SK-N-SH treated with all-trans-retinoic acid at 6 μM for 48 hours (cell line): ENCODE measurements around the gene APOO.
"Not testable (repeated sequence)": the region's sequence is repeated elsewhere in the genome, so short reads cannot be mapped to it uniquely, and the experiment has no call there.

Experiments used
- ATAC-seq: fragments of 200-7000 bp; cut with Tn5 transposase; 3 replicates; pipeline ENCODE4 v1.9.1; 2020; ENCODE audit warnings: mild to moderate bottlenecking, moderate library complexity
- ARNTL ChIP-seq: fragments of 450-650 bp; formaldehyde crosslinking; IDR thresholded peaks from 2 replicates; pipeline ENCODE4 v1.5.0; 2020; ENCODE audit warnings: low read depth, mild to moderate bottlenecking, moderate library complexity, borderline replicate concordance
- BACH2 ChIP-seq: fragments of 250-450 bp; sonication (Bioruptor Pico); IDR thresholded peaks from 2 replicates; pipeline ENCODE4 v1.9.0; 2021; ENCODE audit warnings: mild to moderate bottlenecking, borderline replicate concordance
- CREB5 ChIP-seq: fragments of 250-450 bp; sonication (Bioruptor Pico); IDR thresholded peaks from 2 replicates; pipeline ENCODE4 v1.5.1; 2020; ENCODE audit warnings: low read depth, mild to moderate bottlenecking, moderate library complexity
- CSDC2 ChIP-seq: fragments of 250-450 bp; sonication (Bioruptor Pico); IDR thresholded peaks from 2 replicates; pipeline ENCODE4 v1.5.0; 2020; ENCODE audit warnings: mild to moderate bottlenecking, moderate library complexity
- CSRNP3 ChIP-seq: fragments of 250-450 bp; sonication (Bioruptor Pico); IDR thresholded peaks from 2 replicates; pipeline ENCODE4 v1.5.1; 2021; ENCODE audit warnings: mild to moderate bottlenecking, moderate library complexity
- ESRRG ChIP-seq: fragments of 250-450 bp; sonication (Bioruptor Pico); IDR thresholded peaks from 2 replicates; pipeline ENCODE4 v1.6.1; 2021; ENCODE audit warnings: mild to moderate bottlenecking
- GLIS3 ChIP-seq: fragments of 250-450 bp; sonication (Bioruptor Pico); IDR thresholded peaks from 2 replicates; pipeline ENCODE4 v1.5.0; 2020; ENCODE audit warnings: mild to moderate bottlenecking, moderate library complexity
- ISL1 ChIP-seq: fragments of 250-450 bp; sonication (Bioruptor Pico); IDR thresholded peaks from 2 replicates; pipeline ENCODE4 v2.1.2; 2022; ENCODE audit warnings: mild to moderate bottlenecking, moderate library complexity
- OSR1 ChIP-seq: fragments of 250-450 bp; sonication (Bioruptor Pico); IDR thresholded peaks from 2 replicates; pipeline ENCODE4 v1.8.0; 2022; ENCODE audit warnings: moderate library complexity, mild to moderate bottlenecking, inconsistent platforms
- POU6F1 ChIP-seq: fragments of 250-450 bp; sonication (Bioruptor Pico); IDR thresholded peaks from 2 replicates; pipeline ENCODE4 v1.8.0; 2021; ENCODE audit warnings: low read depth, mild to moderate bottlenecking, moderate library complexity, borderline replicate concordance
- PPARA ChIP-seq: fragments of 250-450 bp; sonication (Bioruptor Pico); IDR thresholded peaks from 2 replicates; pipeline ENCODE4 v1.5.0; 2020; ENCODE audit warnings: mild to moderate bottlenecking, borderline replicate concordance
- RARB ChIP-seq: fragments of 250-450 bp; sonication (Bioruptor Pico); IDR thresholded peaks from 2 replicates; pipeline ENCODE4 v1.8.0; 2021; ENCODE audit warnings: mild to moderate bottlenecking, moderate library complexity
- SNAI2 ChIP-seq: fragments of 250-450 bp; sonication (Bioruptor Pico); IDR thresholded peaks from 2 replicates; pipeline ENCODE4 v1.5.0; 2020; ENCODE audit warnings: mild to moderate bottlenecking, moderate library complexity
- TCF4 ChIP-seq: fragments of 250-450 bp; sonication (Bioruptor Pico); IDR thresholded peaks from 2 replicates; pipeline ENCODE4 v1.8.0; 2021; ENCODE audit warnings: mild to moderate bottlenecking, moderate library complexity, borderline replicate concordance
- TOX ChIP-seq: fragments of 250-450 bp; sonication (Bioruptor Pico); IDR thresholded peaks from 2 replicates; pipeline ENCODE4 v1.8.0; 2021; ENCODE audit warnings: mild to moderate bottlenecking, moderate library complexity, borderline replicate concordance
- TSHZ2 ChIP-seq: fragments of 250-450 bp; sonication (Bioruptor Pico); IDR thresholded peaks from 2 replicates; pipeline ENCODE4 v1.5.0; 2020; ENCODE audit warnings: mild to moderate bottlenecking, moderate library complexity
- ZFP3 ChIP-seq: fragments of 250-450 bp; sonication (Bioruptor Pico); IDR thresholded peaks from 2 replicates; pipeline ENCODE4 v1.5.0; 2020; ENCODE audit warnings: mild to moderate bottlenecking, moderate library complexity
- ZNF70 ChIP-seq: fragments of 450-650 bp; formaldehyde crosslinking; IDR thresholded peaks from 2 replicates; pipeline ENCODE4 v1.5.0; 2020; ENCODE audit warnings: mild to moderate bottlenecking, moderate library complexity

The APOO gene

GRCh38 chrX:23861215-23861896, 46.4 kb downstream of the APOO start:
- TF ChIP-seq TSHZ2, result no peak
- TF ChIP-seq OSR1 (CRISPR knock-in tag), result no peak
- no peak for TF ChIP-seq SNAI2 (CRISPR knock-in tag)
- TF ChIP-seq ARNTL (CRISPR knock-in tag), result no peak
- TF ChIP-seq CSDC2, result no peak
- TF ChIP-seq TOX (CRISPR knock-in tag), result no peak
- TF ChIP-seq ZNF70 (CRISPR knock-in tag), result no peak
- TF ChIP-seq POU6F1, result no peak
- no peak for TF ChIP-seq CREB5 (CRISPR knock-in tag)
- no peak for TF ChIP-seq ZFP3 (CRISPR knock-in tag)
- no peak for TF ChIP-seq BACH2 (CRISPR knock-in tag)
- TF ChIP-seq GLIS3 (CRISPR knock-in tag), result no peak
- ATAC-seq, result no peak

GRCh38 chrX:23859238-23859637, 48.5 kb downstream of the APOO start:
- ATAC-seq, result not testable (repeated sequence)

GRCh38 chrX:23857935-23858334, 49.8 kb downstream of the APOO start:
- no peak for TF ChIP-seq ZFP3 (CRISPR knock-in tag)
- no peak for TF ChIP-seq ISL1
- TF ChIP-seq TCF4 (CRISPR knock-in tag), result no peak
- no peak for TF ChIP-seq ESRRG (CRISPR knock-in tag)
- TF ChIP-seq BACH2 (CRISPR knock-in tag), result no peak
- no peak for TF ChIP-seq CSDC2
- TF ChIP-seq CREB5 (CRISPR knock-in tag), result no peak
- no peak for TF ChIP-seq PPARA (CRISPR knock-in tag)
- no peak for TF ChIP-seq SNAI2 (CRISPR knock-in tag)
- no peak for TF ChIP-seq RARB (CRISPR knock-in tag)
- TF ChIP-seq TOX (CRISPR knock-in tag), result no peak
- TF ChIP-seq POU6F1, result no peak
- no peak for TF ChIP-seq GLIS3 (CRISPR knock-in tag)
- TF ChIP-seq CSRNP3 (CRISPR knock-in tag), result no peak
- ATAC-seq, result no peak
